Thymus (tissue), 11 donors: ENCODE measurements around the gene LRP11. TPM values are rescaled to one million over a fixed set of nuclear protein-coding genes. Genes with fewer than 3 reads are reported as not detected.

ENCODE experiments used
- DNase-seq, 9 donors: peaks; one replicate each; pipeline ENCODE4 v3.0.0-alpha.2; 2013; ENCODE audit warnings: low spot score in 9 of 9, low read depth in 6 of 9, missing footprints in 1 of 9
- H3K27ac ChIP-seq, 2 donors: one replicate each; pipeline ENCODE4 v1.5.1; 2013; ENCODE audit warnings: control low read depth in 1 of 2, low read depth in 1 of 2, low read length in 1 of 2, mild to moderate bottlenecking in 1 of 2, moderate library complexity in 1 of 2
- H3K27me3 ChIP-seq, 2 donors: one replicate each; pipeline ENCODE4 v1.5.1; 2013; ENCODE audit warnings: low read length in 1 of 2; ENCODE audit not compliant: control insufficient read depth in 2 of 2, insufficient read depth in 1 of 2
- H3K36me3 ChIP-seq, 2 donors: one replicate each; pipeline ENCODE4 v1.5.1; 2013; ENCODE audit warnings: low read length in 1 of 2, mild to moderate bottlenecking in 1 of 2, moderate library complexity in 1 of 2; ENCODE audit not compliant: control insufficient read depth in 2 of 2, insufficient read depth in 2 of 2
- H3K4me1 ChIP-seq, 2 donors: one replicate each; pipeline ENCODE4 v1.5.1; 2013; ENCODE audit warnings: low read length in 2 of 2; ENCODE audit not compliant: control insufficient read depth in 2 of 2, insufficient read depth in 2 of 2
- H3K4me3 ChIP-seq, 2 donors: one replicate each; pipeline ENCODE4 v1.5.1; 2013; ENCODE audit warnings: low read length in 2 of 2, control low read depth in 1 of 2, mild to moderate bottlenecking in 1 of 2
- H3K9me3 ChIP-seq, 2 donors: one replicate each; pipeline ENCODE4 v1.5.1; 2013; ENCODE audit warnings: low read length in 1 of 2, mild to moderate bottlenecking in 1 of 2; ENCODE audit not compliant: control insufficient read depth in 2 of 2, insufficient read depth in 1 of 2
- WGBS: extraction: QIAGEN DNeasy Blood & Tissue Kit; methylation state at CpG from one replicate; pipeline ENCODE4 v1.1.7; 2013; 5-methylcytosine and 5-hydroxymethylcytosine counted together
- polyA plus RNA-seq: library from polyadenylated mRNA; stranded (reverse); fragments of 200-250 nt; gene quantifications from one replicate; pipeline ENCODE4 v1.2.3, GENCODE V29; 2013
- total RNA-seq: library from RNA; stranded (reverse); fragments of 120-200 nt; gene quantifications from one replicate; pipeline ENCODE4 v1.2.4, GENCODE V29; 2013
- donor health status: healthy.

Gene LRP11
- total and polyA plus RNA-seq, 2 donors = 2.0 to 10.3 TPM

- WGBS = 97% methylated on average over 3 of the region's 3 CpGs
- H3K27me3 ChIP-seq = peaks cover 0 to 6% of the 10 kb centered on the region in 2 donors
- H3K4me1 ChIP-seq = no peaks in the 10 kb centered on the region
- no peak for DNase-seq
- peaks cover 0 to 4% of the 10 kb centered on the region in 2 donors for H3K9me3 ChIP-seq
- H3K27ac ChIP-seq = no peak overlapping the region
- H3K36me3 ChIP-seq = no peaks in the 10 kb centered on the region
- no peak overlapping the region for H3K4me3 ChIP-seq
Measured at GRCh38 chr6:149833651-149834050, 30.5 kb downstream of the LRP11 start.

GRCh38 chr6:149831308-149831820 lies 32.8 kb downstream of the LRP11 start:
- H3K27me3 ChIP-seq = peaks cover 0 to 5% of the 10 kb centered on the region in 2 donors
- WGBS = 91% methylated on average over 6 of the region's 6 CpGs
- H3K4me1 ChIP-seq = no peaks in the 10 kb centered on the region
- no peaks in the 10 kb centered on the region for H3K36me3 ChIP-seq
- no peak overlapping the region for H3K27ac ChIP-seq
- H3K4me3 ChIP-seq = no peak overlapping the region
- H3K9me3 ChIP-seq = peaks cover 0 to 4% of the 10 kb centered on the region in 2 donors
- no peak for DNase-seq

GRCh38 chr6:149830731-149831307 lies 33.3 kb downstream of the LRP11 start:
- WGBS = 93% methylated on average over 7 of the region's 7 CpGs
- Histone ChIP-seq H3K27me3 (peaks cover 0 to 2% of the 10 kb centered on the region in 2 donors), H3K4me3 (no peak overlapping the region), H3K36me3 (no peaks in the 10 kb centered on the region), H3K9me3 (peaks cover 0 to 4% of the 10 kb centered on the region in 2 donors), H3K27ac (no peak overlapping the region), H3K4me1 (no peaks in the 10 kb centered on the region)
- DNase-seq = no peak

- no peak overlapping the region for H3K4me3 ChIP-seq
- H3K9me3 ChIP-seq = no peaks in the 10 kb centered on the region
- H3K4me1 ChIP-seq = no peaks in the 10 kb centered on the region
- H3K27ac ChIP-seq = no peak overlapping the region
- WGBS = 97% methylated on average over 4 of the region's 4 CpGs
- no peak for DNase-seq
- no peaks in the 10 kb centered on the region for H3K27me3 ChIP-seq
- H3K36me3 ChIP-seq = no peaks in the 10 kb centered on the region
Measured at GRCh38 chr6:149825292-149825691, 38.9 kb downstream of the LRP11 start.

DNA sequence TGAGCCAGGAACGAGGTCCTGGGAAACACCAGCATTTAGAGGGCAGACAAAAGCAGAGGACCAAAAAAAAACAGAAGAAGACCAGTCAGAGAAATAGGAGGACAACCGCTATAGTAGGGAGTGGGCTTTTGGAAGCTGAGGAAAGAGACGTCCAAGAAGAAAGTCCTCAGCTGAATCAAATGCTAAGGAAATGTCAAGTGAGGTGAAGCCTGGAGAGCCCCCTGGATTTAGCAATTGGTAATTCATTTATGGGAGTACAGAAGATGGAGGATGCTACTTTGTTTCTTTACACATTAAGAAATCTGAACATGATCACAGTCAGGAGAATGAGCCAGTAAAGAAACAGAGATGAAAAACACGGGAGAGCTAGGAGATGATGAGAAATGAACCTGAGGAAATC lies 41.1 kb downstream of the LRP11 start:
- H3K4me3 ChIP-seq = no peak overlapping the region
- WGBS = 94% methylated on average over 4 of the region's 4 CpGs
- H3K9me3 ChIP-seq = no peaks in the 10 kb centered on the region
- H3K27me3 ChIP-seq = no peaks in the 10 kb centered on the region
- DNase-seq = no peak
- H3K36me3 ChIP-seq = no peaks in the 10 kb centered on the region
- no peak overlapping the region for H3K27ac ChIP-seq
- no peaks in the 10 kb centered on the region for H3K4me1 ChIP-seq

DNA sequence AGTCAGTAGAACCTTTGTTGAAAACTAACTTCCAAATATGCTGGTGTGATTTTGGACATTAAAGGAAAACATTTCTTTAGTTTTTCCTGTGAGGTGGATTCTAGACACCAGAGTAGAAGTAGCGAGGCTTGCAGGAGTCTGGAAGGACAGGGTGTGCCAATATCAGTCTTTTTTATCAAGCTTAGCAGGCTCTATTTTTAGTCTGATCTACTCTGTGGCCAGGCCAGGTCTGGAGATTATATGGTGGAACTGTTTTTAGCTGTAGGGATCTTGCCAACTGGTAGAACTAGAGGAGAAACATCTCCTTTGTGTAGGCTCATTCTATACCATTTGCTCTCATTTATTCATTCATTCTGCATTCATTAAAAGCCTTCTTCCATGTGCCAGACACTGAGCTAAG lies 42.7 kb downstream of the LRP11 start:
- 98% methylated on average over 1 of the region's 1 CpG for WGBS
- H3K4me3 ChIP-seq = no peak overlapping the region
- H3K9me3 ChIP-seq = no peaks in the 10 kb centered on the region
- no peaks in the 10 kb centered on the region for H3K27me3 ChIP-seq
- no peak for DNase-seq
- H3K36me3 ChIP-seq = no peaks in the 10 kb centered on the region
- H3K4me1 ChIP-seq = no peaks in the 10 kb centered on the region
- no peak overlapping the region for H3K27ac ChIP-seq

- Histone ChIP-seq H3K9me3 (no peaks in the 10 kb centered on the region), H3K4me3 (no peak overlapping the region), H3K36me3 (no peaks in the 10 kb centered on the region), H3K27me3 (no peaks in the 10 kb centered on the region), H3K27ac (no peak overlapping the region), H3K4me1 (no peaks in the 10 kb centered on the region)
- no peak for DNase-seq
- 98% methylated on average over 7 of the region's 7 CpGs for WGBS
Measured at GRCh38 chr6:149820506-149820905, 43.7 kb downstream of the LRP11 start.

DNA sequence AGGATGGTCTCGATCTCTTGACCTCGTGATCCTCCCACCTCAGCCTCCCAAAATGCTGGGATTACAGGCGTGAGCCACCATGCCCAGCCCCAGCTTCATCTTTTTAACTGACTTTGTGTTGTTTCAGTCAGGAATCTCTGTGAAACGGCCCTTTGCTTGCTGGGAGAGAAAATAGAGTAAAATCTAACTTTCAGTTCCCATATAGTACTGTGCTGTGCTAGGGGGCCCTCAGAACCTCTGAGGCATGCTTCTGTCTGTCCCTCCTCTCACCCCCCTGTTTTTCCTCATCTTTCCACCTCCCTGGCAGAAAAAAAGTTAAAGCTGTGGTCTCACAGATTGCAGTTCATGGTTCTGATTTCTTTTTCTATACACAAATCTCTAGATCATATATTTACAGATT lies 48.4 kb downstream of the LRP11 start:
- Histone ChIP-seq H3K9me3 (no peaks in the 10 kb centered on the region), H3K4me1 (no peaks in the 10 kb centered on the region), H3K27me3 (no peaks in the 10 kb centered on the region), H3K36me3 (peaks cover 0 to 10% of the 10 kb centered on the region in 2 donors), H3K4me3 (no peak overlapping the region), H3K27ac (no peak overlapping the region)
- WGBS = 98% methylated on average over 4 of the region's 4 CpGs
- DNase-seq = no peak

DNA sequence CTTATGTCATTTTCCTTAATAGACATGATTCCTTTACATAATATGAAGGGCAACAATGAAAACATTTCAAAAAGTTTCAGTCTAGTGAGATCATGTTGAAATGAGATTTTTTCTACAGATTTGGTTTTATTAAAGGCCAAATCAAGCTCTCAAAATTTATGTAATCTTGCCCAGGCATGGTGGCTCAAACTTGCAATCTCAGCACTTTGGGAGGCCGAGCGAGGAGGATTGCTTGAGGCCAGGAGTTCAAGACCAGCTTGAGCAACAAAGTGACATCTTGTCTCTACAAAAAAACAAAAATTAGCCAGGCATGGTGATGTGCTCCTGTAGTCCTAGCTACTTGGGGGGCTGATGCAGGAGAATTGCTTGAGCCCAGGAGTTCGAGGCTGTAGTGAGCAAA lies 50.8 kb downstream of the LRP11 start:
- WGBS = 98% methylated on average over 3 of the region's 3 CpGs
- H3K36me3 ChIP-seq = peaks cover 3 to 10% of the 10 kb centered on the region in 2 donors
- H3K9me3 ChIP-seq = no peaks in the 10 kb centered on the region
- H3K27ac ChIP-seq = no peak overlapping the region
- H3K4me1 ChIP-seq = no peaks in the 10 kb centered on the region
- no peak for DNase-seq
- H3K4me3 ChIP-seq = no peak overlapping the region
- no peaks in the 10 kb centered on the region for H3K27me3 ChIP-seq
